Cardiac muscle cell (in vitro differentiated cells and primary cell): ENCODE measurements around the gene CEP170B. TPM values are rescaled to one million over a fixed set of nuclear protein-coding genes. Genes with fewer than 3 reads are reported as not detected.
A peak's percentile ranks its signal among the peaks of the same experiment; 100 is the strongest.
"Not testable (repeated sequence)": the region's sequence is repeated elsewhere in the genome, so short reads cannot be mapped to it uniquely, and the experiment has no call there.

Experiments
- DNase-seq, 2 donors: peaks; one replicate each; pipeline versions ENCODE4 v3.0.0 to v3.0.0-alpha.2; 2010 to 2017; ENCODE audit warnings: low read depth in 1 of 2, low spot score in 1 of 2
- H3K27ac ChIP-seq: fragments of 200-600 bp; sonication (generic); 2 replicates; pipeline ENCODE4 v1.5.1; 2016
- H3K27me3 ChIP-seq: fragments of 200-600 bp; sonication (generic); 2 replicates; pipeline ENCODE4 v1.6.0; 2016; ENCODE audit warnings: control low read depth
- H3K36me3 ChIP-seq: fragments of 200-600 bp; sonication (generic); 2 replicates; pipeline ENCODE4 v1.5.1; 2016; ENCODE audit warnings: control low read depth
- H3K4me1 ChIP-seq: fragments of 200-600 bp; sonication (generic); 2 replicates; pipeline ENCODE4 v1.8.1; 2017; ENCODE audit warnings: low read depth, mild to moderate bottlenecking, mixed run types
- H3K4me3 ChIP-seq: fragments of 200-600 bp; sonication (generic); 2 replicates; pipeline ENCODE4 v1.5.1; 2016; ENCODE audit warnings: mild to moderate bottlenecking
- H3K9me3 ChIP-seq: fragments of 200-600 bp; sonication (generic); 2 replicates; pipeline ENCODE4 v1.5.1; 2017; ENCODE audit warnings: low read depth, mild to moderate bottlenecking, control low read depth
- CTCF ChIP-seq: IDR thresholded peaks from 2 replicates; pipeline ENCODE4 v1.5.1; 2012; ENCODE audit warnings: low read depth, mild to moderate bottlenecking, low read length
- polyA plus RNA-seq: library from polyadenylated mRNA; unstranded; fragments of >200 nt; fragmentation: Nextera tagmentation; extraction: Ambion mirVana; gene quantifications from 2 replicates; pipeline ENCODE4 v1.2.1, GENCODE V29; 2016
- total RNA-seq: library from RNA; depleted of rRNA; stranded (reverse); fragments of >200 nt; gene quantifications from 2 replicates; pipeline ENCODE4 v1.2.3, GENCODE V29; 2016

The CEP170B gene
- total and polyA plus RNA-seq, 2 experiments from 2014 or later: 8.3 to 39.5 TPM

DNA sequence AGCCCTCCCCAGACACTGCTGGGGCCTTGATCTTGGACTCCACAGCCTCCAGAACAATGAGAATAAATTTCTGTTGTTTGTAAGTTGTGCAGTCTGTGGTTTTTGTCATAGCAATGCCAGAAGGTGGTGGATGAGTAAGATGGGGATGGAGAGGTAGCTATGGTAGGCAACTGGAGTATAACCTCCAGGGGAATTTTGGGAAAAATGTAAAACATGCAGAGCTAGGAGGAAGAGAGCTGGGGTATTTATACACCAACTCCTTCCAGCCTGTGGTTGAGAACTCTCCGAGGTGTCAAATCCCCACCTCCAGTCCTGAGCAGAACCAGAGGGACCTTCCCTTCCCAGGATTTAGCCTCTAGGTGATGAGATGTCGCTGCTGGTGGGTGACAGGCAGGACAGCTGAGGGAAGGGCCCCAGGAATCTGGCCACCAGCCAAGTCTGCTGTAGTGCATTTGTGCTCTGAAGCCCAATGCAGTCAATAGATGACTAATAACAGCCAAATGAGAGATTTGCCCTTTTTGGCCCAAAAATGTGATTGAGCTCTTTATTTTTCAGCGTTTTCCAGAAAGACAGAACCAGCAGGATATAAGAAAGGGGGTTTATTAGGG, 19.1 kb upstream of the CEP170B start:
- H3K4me1 ChIP-seq: peaks cover 13% of the 10 kb centered on the region
- H3K9me3 ChIP-seq: no peaks in the 10 kb centered on the region
- TF ChIP-seq CTCF: no peak
- H3K27me3 ChIP-seq: peaks cover 42% of the 10 kb centered on the region
- H3K27ac ChIP-seq: no peak overlapping the region
- H3K4me3 ChIP-seq: no peak overlapping the region
- peak in 1 of 2 donors; percentile 68 for DNase-seq
- no peaks in the 10 kb centered on the region for H3K36me3 ChIP-seq

DNA sequence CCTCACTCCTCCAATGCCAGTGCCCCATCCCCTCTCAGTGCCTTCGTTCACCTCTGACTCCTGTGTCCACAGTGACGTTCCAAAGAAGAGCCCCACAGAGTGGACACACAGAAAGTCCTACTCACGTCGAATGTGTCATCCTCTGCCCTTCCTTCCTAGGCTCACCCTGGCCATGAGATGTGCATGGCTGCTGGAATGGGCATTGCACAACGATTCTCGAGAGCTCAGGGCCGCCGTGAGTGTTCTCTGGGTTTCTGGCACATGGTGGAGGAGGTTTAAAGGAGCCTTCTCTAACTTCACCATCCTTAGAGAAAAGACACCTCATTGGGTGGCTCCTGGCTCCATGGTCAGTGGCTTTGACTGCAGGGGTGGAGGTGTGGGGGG, 12.8 kb upstream of the CEP170B start:
- Histone ChIP-seq H3K9me3 (no peaks in the 10 kb centered on the region), H3K27ac (no peak overlapping the region), H3K27me3 (peaks cover 16% of the 10 kb centered on the region), H3K4me3 (no peak overlapping the region), H3K36me3 (no peaks in the 10 kb centered on the region), H3K4me1 (no peaks in the 10 kb centered on the region)
- peak in 1 of 2 donors; percentile 8 for DNase-seq
- TF ChIP-seq CTCF: no peak

- H3K9me3 ChIP-seq: no peaks in the 10 kb centered on the region
- TF ChIP-seq CTCF: no peak
- no peak overlapping the region for H3K4me3 ChIP-seq
Measured at GRCh38 chr14:104855532-104856090, 9.5 kb upstream of the CEP170B start.

DNA sequence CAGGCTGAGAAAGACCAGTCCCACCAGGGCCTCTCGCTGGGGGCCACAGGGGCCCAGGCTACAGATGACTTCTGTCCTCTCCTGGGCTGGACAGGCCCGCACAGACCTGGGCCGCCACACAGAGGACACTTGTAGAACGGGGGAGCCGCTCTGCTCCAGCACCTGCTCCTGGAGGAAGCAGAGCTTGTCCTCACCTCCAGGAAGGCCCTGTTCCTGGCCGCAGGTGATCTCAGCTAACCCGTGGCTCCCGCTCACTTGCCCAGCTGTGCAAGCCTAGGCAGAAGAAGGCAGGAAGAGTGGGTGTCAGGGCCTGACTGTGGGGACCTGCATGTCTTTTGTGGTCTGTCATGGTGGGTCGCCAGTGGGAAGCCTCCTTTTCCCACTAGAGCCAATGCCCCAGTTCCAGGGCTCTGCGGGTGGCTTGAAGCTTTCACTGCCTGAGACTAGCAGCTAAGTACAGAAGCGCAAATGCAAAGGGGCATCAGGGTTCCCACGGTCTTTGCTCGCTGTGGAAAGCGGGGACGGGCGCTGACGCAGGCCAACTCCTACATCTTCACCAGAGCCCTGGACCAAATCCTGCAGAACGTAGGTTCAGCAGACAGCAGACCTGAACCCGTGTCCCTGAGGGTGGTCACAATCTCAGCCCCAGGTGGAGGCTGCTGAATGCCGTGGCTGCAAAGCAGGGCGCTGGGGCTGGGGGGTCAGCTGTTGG, 8.8 kb upstream of the CEP170B start:
- no peak for TF ChIP-seq CTCF
- no peak overlapping the region for H3K27ac ChIP-seq
- no peak for DNase-seq
- peaks cover 16% of the 10 kb centered on the region for H3K27me3 ChIP-seq
- no peaks in the 10 kb centered on the region for H3K4me1 ChIP-seq
- no peaks in the 10 kb centered on the region for H3K9me3 ChIP-seq
- no peaks in the 10 kb centered on the region for H3K36me3 ChIP-seq
- no peak overlapping the region for H3K4me3 ChIP-seq

More at GRCh38 chr14:104855532-104856090, 9.5 kb upstream of the CEP170B start:
- Histone ChIP-seq H3K27ac (no peak overlapping the region), H3K36me3 (no peaks in the 10 kb centered on the region), H3K4me1 (no peaks in the 10 kb centered on the region), H3K27me3 (peaks cover 16% of the 10 kb centered on the region)
- DNase-seq: no peak

DNA sequence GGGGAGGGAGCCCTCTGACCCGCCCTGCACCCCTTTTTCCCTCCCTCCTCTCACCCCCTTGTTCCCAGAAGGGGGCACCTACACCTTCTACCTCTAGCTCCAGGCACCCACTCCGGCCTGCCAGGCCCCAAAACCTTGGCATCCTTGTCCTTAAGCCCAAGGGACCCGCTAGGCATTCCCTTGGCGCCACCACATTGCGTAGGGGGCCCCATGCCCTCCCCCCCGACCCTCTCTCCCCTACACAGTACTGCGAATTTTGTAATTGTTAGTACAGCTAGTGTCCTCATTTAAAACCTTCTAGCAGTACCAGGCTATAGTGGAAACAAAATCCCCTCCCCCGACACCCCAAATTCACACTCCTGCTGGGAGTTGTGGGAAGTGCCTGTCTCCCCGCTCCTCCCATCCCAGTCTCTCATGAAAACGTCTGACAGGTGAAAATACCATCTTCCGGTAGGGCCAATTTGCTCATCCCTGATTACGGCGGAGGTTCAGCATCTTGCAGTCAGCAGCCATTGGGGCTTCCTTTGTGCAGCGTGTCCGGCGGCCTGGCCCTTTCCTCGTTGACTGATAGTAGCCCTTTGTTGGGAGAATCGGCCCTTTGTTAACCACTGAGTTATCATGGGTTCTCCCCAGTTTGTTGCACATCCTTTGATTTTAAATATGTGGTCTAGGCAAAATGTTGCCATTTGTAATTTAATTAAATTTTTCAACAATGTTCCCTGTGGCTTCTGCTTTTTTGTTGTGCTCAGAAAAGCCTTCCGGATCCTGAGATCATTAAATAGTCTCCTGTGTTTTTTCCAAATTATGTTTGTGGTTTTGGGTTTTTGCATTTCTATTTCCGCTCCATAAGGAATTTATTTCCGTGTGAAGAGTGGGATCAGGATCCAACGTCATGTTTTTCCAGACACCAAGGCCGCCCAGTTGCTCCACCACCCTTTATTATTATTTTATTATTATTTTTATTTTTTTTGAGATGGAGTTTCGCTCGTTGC, 7.9 kb upstream of the CEP170B start:
- no peak for DNase-seq
- Histone ChIP-seq H3K36me3 (no peaks in the 10 kb centered on the region), H3K9me3 (no peaks in the 10 kb centered on the region), H3K4me3 (no peak overlapping the region), H3K27ac (no peak overlapping the region), H3K4me1 (no peaks in the 10 kb centered on the region), H3K27me3 (peaks cover 11% of the 10 kb centered on the region)
- TF ChIP-seq CTCF: no peak

DNA sequence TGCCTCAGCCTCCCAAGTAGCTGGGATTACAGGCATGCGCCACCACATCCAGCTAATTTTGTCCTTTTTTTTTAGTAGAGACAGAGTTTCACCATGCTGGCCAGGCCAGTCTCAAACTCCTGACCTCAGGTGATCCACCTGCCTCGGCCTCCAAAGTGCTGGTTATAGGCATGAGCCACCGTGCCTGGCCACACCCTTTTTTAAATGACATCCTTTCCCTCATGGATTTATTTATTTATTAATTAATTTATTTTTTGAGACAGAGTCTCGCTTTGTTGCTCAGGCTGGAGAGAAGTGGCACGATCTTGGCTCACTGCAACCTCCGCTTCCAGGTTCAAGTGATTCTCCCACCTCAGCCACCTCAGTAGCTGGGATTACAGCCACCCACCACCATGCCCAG, 7.1 kb upstream of the CEP170B start:
- DNase-seq, H3K36me3 ChIP-seq, H3K4me3 ChIP-seq, H3K4me1 ChIP-seq, H3K27ac ChIP-seq, H3K9me3 ChIP-seq: not testable (repeated sequence)
- H3K27me3 ChIP-seq: peaks cover 11% of the 10 kb centered on the region
